ENCODE data around the gene CLASP2. TPM values are rescaled to one million over a fixed set of nuclear protein-coding genes. Genes with fewer than 3 reads are reported as not detected.
A peak's percentile ranks its signal among the peaks of the same experiment; 100 is the strongest.

CLASP2 gene
- total RNA-seq, 1 donor from 2014 or later, result 125 TPM

- Histone ChIP-seq H3K27ac (no peak overlapping the region), H3F3A (ENCODE audit: low read depth) (no peaks in the 10 kb centered on the region), H3K9me3 (ENCODE audit: low read depth) (no peaks in the 10 kb centered on the region), H2AFZ (replicated peaks) (no peak overlapping the region), H3K79me2 (ENCODE audit: low read depth) (no peaks in the 10 kb centered on the region), H4K20me1 (ENCODE audit: low read depth) (no peaks in the 10 kb centered on the region), H3K27me3 (no peaks in the 10 kb centered on the region), H3K4me3 (no peak overlapping the region), H3K36me3 (no peaks in the 10 kb centered on the region), H3K4me1 (no peaks in the 10 kb centered on the region), H3K9ac (no peak overlapping the region), H3K4me2 (no peak overlapping the region)
- Mint-ChIP-seq H3K4me1 (no peaks in the 10 kb centered on the region), H3K4me3 (no peak overlapping the region), H3K27me3 (ENCODE audit: insufficient read depth, low read depth) (peaks cover 2% of the 10 kb centered on the region), H3K27ac (no peak overlapping the region), H3K36me3 (no peaks in the 10 kb centered on the region), H3K9me3 (no peaks in the 10 kb centered on the region)
- TF ChIP-seq CTCF (IDR thresholded peaks at IDR 0.05) (no peak), EZH2 (IDR thresholded peaks at IDR 0.05) (no peak), EZH2phosphoT487 (IDR thresholded peaks at IDR 0.05) (no peak)
- no peak for DNase-seq (ENCODE audit: low spot score)
Measured at GRCh38 chr3:33746416-33747116, 28.5 kb upstream of the CLASP2 start.

GRCh38 chr3:33737146-33737545 is 19.1 kb upstream of the CLASP2 start:
- TF ChIP-seq EZH2phosphoT487 (IDR thresholded peaks at IDR 0.05) (no peak), EZH2 (IDR thresholded peaks at IDR 0.05) (no peak), CTCF (IDR thresholded peaks at IDR 0.05) (no peak)
- Histone ChIP-seq H3K9me3 (ENCODE audit: low read depth) (peaks cover 6% of the 10 kb centered on the region), H3K27me3 (no peaks in the 10 kb centered on the region), H4K20me1 (ENCODE audit: low read depth) (no peaks in the 10 kb centered on the region), H2AFZ (replicated peaks) (no peak overlapping the region), H3K36me3 (no peaks in the 10 kb centered on the region), H3F3A (ENCODE audit: low read depth) (no peaks in the 10 kb centered on the region), H3K4me3 (no peak overlapping the region), H3K79me2 (ENCODE audit: low read depth) (no peaks in the 10 kb centered on the region), H3K4me1 (no peaks in the 10 kb centered on the region), H3K4me2 (no peak overlapping the region), H3K9ac (no peak overlapping the region), H3K27ac (no peak overlapping the region)
- peaks cover 2% of the 10 kb centered on the region for H3K9me3 Mint-ChIP-seq
- DNase-seq (ENCODE audit: low spot score), result no peak
- no peak overlapping the region for H3K4me3 Mint-ChIP-seq
- peaks cover 2% of the 10 kb centered on the region for H3K36me3 Mint-ChIP-seq
- H3K27ac Mint-ChIP-seq, result no peak overlapping the region
- H3K4me1 Mint-ChIP-seq, result no peaks in the 10 kb centered on the region
- H3K27me3 Mint-ChIP-seq (ENCODE audit: insufficient read depth, low read depth), result peaks cover 4% of the 10 kb centered on the region

GRCh38 chr3:33732394-33732793 is 14.3 kb upstream of the CLASP2 start:
- Histone ChIP-seq H3K36me3 (no peaks in the 10 kb centered on the region), H3K4me3 (no peak overlapping the region), H3K9ac (no peak overlapping the region), H4K20me1 (ENCODE audit: low read depth) (no peaks in the 10 kb centered on the region), H3K79me2 (ENCODE audit: low read depth) (no peaks in the 10 kb centered on the region), H3F3A (ENCODE audit: low read depth) (no peaks in the 10 kb centered on the region), H2AFZ (replicated peaks) (no peak overlapping the region), H3K4me2 (no peak overlapping the region), H3K27ac (no peak overlapping the region), H3K27me3 (no peaks in the 10 kb centered on the region), H3K9me3 (ENCODE audit: low read depth) (peaks cover 7% of the 10 kb centered on the region), H3K4me1 (no peaks in the 10 kb centered on the region)
- no peak for DNase-seq (ENCODE audit: low spot score)
- Mint-ChIP-seq H3K4me3 (no peak overlapping the region), H3K4me1 (no peaks in the 10 kb centered on the region), H3K9me3 (peaks cover 2% of the 10 kb centered on the region), H3K36me3 (peaks cover 2% of the 10 kb centered on the region), H3K27ac (no peak overlapping the region), H3K27me3 (ENCODE audit: insufficient read depth, low read depth) (peaks cover 4% of the 10 kb centered on the region)
- TF ChIP-seq CTCF (IDR thresholded peaks at IDR 0.05) (peak; percentile 28), EZH2 (IDR thresholded peaks at IDR 0.05) (no peak)

All from neural progenitor cell (in vitro differentiated cells).